CD4-positive, alpha-beta T cell treated with Interferon alpha-2 for 1 hour (primary cell): ENCODE data around the gene CREG2.

Experiments used
- DNase-seq, 2 donors: peaks; one replicate each; pipeline ENCODE4 v3.0.0-alpha.2; 2020 to 2022

CREG2 gene

DNA sequence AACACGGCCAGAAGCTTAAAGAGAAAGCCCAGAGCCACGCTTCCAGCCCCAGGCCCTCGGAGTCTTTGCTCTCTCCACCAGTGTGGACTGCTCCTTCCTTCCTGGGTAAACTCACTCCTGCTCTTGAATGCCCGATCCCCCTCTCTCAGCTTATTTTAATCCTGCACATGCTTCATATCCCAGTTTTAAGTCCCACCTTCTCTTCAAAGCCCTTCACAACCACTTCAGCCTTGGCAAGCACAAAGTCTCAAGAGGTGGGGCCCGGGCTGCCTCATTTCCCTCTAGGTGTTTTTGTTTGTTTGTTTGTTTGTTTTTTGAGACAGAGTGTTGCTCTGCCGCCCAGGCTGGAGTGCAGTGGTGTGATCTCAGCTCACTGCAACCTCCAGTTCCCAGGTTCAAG, 21.6 kb upstream of the CREG2 start:
- DNase-seq: no peak

DNA sequence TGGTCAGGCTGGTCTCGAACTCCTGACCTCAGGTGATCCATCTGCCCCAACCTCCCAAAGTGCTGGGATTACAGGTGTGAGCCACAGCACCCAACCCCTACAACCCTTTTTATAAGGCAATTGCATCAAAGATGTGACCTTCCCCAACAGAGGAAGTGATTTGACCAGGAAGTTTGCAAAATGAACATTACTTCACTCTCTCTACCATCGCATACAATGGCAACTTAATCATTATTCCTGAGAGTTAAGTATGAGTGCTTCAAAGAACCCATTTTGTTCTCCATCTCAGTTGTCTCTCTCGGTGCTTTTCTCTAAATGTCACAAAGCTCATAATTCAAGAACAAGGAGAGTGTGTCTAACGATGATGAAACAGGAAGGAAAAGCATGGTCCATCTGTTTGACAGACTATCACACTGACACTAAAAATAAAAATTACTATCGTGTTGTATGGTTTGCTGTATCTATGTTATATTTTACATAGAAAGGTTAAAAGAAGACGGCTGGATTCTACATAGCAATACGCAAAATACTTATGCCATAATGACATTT, 18.1 kb upstream of the CREG2 start:
- no peak for DNase-seq

DNA sequence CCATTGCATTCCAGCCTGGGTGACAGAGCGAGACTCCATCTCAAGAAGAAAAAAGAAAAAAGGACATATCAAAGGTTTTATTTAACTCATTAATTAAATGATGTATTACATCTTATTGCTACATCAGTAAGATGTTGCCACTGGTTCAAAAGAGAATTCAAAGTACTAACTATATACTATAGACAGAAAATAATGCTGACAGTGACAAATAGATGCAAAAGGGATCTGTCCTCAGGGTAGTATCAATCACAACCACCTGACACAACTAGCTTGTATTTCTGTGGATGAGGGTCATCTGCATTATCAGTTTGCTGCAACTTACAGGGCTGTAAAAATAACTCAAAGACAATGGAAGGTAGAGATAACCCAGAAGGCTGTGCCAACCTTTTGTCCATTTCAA, 16.4 kb upstream of the CREG2 start:
- DNase-seq: no peak

DNA sequence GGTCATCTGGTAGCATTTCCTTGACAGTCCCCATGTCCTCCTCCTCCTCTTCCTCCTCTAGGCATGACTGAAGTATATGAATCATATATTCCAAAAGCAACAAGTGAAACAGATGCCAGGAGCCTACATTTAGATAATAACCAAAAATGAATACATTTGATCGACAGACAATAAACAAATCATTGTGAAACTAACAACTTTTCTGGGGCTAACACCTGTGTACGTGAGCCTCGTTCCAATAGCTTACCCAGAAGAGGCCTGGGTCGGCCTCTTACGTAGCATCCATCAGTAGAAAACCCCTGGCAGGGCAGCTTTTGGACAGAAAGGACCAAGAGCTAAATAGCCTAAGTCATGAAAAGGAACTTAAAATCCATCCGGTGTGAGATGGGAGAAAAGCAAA, 15.3 kb upstream of the CREG2 start:
- no peak for DNase-seq

DNA sequence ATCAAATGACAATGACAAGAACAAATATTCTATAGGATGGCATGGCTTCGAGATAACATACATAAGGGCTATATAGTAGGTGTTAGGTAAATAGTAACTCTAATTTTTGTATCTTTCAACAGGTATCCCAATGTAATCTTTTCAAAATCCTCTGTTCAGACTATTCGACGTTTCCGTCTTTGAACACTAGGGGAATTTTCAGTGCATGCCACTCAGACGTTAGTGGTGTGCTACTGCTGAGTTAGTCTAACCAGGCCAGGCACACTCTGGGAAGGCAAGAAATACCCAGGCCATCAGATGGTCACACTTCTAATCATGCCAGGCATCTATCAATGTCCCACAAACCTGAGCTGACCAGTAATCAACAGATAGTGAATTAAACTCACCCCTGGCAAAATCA, 14.6 kb upstream of the CREG2 start:
- DNase-seq: no peak

DNA sequence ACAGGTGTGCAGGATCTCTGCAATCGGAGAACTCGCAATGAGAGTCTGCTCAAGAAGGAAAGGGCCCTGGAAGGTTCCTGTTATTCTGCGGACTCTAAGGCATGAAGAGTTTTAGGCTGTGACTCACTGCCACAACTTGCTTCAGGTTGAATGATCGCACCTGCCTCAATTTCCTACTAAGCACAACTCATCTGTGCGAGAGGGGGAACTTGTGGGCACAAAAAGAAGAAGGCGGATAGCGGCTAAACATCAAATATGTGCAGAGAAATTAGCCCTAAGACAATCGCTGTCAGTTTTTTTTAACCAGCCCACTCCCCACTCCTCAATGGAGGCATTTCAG, 14.0 kb upstream of the CREG2 start:
- DNase-seq: peak in 1 of 2 donors; percentile 15

DNA sequence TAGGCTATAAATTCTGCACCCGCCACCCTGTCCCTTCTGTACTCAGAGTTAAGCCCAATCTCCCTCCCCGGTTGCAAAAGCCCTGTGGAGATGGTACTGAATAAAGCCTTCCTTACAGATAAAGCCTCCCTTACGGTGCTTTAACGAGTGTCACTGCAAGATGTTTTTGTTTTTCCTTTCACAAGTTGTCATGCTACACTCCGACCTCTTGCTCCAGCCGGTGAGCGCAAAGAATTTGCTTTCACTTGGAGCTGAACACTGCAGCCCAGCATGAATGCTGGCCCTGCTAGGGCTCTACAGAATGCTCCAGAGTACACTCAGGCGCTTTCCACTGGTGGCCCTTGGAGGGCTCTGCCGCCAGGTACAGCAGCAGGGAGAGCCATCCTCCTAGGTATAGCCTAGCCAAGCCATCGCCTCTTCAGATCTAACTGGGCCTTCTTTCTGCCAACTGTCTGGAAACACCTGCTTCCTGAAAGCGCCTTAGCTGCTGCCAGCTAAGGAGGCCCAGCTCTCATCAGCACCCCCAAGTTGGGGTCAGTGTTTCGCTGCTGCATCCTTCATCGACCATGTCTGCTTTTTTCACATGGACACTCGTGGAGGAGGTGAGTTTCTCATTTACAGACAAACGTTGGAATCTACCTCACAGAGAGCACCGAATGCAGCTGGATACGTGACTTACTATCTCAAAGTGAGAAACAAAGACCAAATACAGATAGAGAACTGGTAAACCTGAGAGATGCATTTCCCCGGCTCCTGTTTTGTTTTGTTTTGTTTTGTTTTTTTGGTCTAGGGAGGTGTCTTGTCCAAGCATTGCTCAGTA, 13.4 kb upstream of the CREG2 start:
- DNase-seq: no peak

DNA sequence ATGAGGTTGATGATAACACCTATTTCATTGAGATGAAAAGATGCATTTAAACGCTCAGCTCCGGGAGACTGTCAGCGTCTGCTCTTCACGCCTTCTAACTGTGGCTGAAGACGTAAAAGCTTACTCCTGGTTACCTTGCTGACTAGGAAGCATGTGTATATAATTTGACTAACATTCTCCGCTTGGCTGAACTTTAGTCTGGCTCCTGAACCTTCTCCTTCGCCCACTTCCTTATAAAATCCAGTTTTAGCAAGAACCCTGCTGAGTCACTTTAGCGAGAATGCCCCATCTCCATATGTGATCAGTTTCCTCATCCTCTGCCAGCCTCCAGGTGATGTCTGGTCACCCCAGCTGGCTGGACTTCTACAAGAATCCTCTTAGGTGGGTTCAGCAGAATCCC, 12.7 kb upstream of the CREG2 start:
- no peak for DNase-seq

DNA sequence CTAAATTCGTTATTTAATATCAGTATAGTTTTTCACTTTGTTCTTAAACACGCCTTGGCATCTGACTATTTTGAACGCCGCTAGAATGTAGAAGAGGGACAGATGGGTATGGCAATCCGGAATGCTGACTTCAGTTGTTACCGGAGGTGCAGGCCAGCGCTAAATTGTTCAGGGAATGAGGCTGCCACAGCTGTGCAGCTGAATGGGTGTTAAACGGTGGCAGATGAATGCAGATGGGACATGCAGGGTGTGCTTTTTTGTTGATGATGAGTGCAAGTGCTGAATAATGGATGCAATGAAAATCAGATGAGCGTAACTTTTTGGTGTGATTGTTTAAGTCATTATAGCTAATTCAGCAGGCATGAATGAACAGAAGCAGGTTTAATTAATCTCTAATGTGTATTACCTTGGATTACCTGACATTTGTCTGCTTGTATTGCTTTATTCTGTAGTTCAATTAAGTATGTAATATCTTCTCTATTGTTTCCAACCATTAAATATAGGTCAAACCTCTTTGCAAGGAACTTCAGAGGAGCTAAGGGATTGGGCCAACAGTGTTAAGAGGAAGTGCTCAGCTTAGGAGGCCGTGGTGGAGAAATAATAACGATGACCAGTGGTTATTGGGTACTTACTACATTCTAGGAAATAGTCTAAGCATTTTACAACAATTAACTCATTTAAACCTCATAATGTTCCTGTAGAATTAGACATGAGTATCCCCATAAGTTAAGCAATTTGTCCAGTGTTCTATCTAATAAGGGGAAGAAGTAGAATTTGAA, 11.9 kb upstream of the CREG2 start:
- DNase-seq: no peak

DNA sequence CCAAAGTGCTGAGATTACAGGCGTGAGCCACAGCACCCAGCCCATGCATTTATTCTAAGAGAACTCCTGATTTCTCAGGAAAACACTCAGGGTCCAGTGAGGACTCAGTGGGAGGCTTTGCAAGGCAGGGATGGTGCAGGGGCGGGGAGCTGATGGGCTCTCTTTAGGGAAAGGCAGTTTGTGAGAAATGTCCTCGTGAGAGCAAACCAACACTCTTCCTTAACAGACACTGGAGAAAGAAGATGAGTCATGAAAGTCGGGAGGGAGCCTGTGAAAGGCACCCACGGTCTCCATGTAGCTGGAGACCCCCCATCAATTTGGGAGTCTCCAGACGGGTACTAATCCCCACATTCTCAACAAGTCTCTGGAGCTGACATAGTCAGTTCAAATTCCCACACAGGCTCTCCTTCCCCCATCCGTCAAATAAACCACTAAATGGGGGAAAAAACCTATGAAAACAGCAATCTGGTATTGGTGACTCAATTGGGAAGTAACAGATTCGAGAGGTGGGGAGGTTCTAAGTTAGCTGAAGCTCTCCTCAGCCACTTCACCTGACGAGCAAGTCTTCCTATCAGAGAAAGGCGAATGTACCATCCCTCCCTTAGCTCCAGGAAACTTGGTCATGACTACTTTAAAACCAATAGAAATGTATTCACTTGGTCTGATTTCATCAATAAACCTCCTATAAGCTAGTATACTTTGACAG, 11.0 kb upstream of the CREG2 start:
- DNase-seq: no peak

DNA sequence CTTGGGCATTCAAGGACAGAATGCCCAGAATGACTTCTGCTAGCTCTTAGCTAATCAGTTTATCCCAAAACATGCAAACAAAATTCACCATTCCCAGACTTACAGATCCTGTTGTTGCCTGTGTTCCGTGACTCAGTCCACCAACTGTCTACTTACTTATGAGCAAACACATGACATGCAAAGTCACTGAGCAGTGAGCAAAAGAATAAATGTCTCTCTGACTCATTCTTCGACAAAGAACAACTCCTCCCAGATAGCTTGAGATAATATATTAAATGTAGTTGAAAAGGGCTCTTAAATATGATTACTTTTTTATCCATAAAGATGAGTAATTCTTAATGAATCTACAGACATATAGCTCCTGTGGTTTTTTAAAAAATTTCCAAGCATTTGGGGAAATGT, 9.0 kb upstream of the CREG2 start:
- DNase-seq: no peak

DNA sequence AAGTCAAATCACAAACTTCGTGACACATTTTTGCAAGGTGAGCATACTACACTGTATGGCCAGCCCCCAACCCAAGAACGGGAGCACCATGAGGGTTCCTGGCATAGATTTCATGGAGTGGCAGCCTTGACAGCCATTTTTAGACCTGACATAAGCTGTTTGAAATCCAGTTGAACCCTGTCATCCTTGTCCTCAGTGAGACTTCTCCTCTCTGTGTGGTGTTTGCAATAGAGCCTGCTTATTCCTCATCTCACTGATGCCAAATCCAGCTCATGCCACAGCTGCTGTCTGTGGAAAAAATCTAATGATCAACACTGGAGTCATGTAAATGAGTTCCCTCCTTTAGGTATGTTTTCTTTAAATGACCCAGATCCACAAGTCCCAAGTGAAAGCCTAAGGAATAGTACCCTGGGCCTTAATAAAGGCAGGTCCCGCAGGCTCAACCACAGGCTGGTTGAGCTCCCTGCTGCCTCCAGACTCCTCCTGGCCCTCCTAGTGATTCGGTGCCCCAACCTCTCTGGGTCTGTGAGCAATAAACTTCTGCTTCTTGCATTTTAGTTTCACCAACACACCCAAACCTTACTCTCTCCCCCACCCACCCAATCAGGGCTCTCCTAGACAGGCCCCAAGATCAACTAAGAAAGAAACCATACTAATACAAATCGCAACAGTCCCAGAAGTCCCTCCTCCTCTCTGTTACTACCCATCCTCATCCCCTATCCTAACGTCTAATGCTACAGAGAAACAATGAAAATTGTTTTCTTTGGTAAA, 8.4 kb upstream of the CREG2 start:
- DNase-seq: no peak

DNA sequence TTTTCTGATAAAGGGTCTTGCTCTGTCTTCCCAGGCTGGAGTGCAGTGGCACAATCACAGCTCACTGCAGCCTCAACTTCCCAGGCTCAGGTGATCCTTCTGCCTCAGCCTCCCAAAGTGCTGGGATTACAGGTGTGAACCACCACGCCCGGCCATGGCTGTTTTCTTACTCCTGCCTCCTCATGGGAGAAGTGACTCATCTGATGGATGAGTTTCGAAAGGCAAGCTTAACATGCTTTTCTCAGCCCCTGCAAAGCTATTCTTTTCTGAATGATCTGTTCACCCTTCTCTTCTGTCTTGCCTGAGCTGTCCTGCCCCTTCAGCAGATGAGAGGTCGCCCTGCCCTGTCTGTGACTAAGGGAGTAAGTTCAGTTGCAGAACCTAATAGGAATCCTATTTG, 929 bp upstream of the CREG2 start:
- DNase-seq: no peak

DNA sequence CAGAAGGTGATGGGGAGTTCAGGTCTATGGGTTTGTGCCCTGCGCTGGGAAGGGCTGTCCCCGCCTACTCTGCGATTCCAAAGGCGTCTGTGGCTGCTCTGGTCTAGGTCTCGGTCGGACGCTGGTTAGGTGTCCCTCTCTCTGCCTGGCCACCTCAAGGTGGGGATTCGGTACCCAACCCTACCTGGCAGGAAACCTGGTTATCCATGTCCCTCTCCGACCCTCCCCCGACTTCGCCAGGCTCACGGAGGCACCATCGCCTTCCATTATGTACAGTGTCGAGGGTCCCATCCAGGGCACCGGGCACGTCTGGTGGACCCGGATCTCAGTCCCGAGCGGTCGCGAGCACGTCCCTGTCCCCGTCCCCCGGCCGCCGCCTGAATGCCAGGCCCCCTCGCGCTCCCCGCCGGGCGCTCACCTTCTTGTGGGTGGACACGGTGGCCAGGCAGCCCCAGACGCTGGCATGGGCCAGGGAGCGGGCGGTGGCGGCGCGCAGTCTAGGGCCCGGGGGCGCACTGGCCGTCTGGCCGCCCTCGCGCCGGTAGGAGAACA, 628 bp downstream of the CREG2 start:
- DNase-seq: no peak

DNA sequence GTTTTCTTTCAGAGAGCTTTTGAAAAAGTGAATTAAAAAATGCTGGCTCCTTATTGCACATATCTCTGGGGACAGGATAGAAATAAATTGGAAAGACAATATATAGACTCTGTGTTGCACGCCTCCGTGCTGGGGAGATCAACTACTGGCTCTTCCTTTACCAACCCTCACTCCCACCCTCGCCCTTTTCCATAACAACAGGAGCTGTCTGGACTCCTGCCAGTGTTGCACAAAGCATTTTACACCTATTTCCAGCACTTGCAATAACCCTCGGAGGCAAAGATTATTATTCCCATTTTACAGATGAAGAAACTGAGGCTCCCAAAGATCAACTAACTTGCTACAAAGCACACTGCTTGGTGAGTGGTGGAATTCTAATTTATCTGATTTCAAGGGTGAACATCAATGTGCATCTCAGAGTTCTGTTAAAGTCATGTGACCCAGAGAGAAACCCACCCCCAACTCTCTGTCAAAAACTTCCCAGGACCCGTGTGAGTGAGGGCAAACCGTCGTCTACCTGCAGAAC, 4.2 kb downstream of the CREG2 start:
- DNase-seq: no peak

DNA sequence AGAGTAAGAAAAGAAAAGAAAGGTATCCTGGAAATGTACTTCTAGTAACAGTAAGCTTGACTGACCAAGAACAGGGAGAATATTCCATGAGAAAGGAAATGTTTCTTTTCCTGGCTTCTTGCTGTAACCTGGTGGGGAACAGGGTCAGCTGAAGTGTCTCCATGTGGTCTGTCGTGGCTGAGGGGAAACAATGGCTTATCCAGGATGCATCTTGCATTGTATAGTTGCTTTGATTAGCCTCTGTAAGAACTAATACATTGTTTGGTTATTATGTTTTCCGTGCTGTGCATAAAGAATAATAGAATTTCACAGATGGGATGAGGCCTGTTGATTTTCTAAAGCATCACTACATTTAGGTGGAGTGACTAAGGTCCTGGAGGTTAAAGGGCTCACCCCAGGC, 4.9 kb downstream of the CREG2 start:
- no peak for DNase-seq

DNA sequence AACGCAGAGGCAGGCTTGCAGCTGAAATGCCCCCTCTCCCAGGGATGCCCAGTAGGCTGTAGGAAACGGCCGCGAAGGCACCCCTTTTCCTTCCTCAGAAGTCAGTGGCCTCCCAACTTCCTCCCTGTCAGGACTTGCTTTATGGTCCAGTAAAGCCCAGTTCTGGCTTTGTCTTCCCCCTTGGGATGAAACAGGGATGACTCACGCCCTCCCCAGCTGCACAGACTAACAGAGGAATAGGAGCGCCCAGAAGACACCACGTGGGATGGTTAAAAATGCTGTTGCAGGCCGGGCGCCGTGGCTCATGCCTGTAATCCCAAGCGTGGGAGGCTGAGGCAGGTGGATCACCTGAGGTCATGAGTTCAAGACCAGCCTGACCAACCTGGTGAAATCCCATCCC, 6.9 kb downstream of the CREG2 start:
- DNase-seq: no peak

DNA sequence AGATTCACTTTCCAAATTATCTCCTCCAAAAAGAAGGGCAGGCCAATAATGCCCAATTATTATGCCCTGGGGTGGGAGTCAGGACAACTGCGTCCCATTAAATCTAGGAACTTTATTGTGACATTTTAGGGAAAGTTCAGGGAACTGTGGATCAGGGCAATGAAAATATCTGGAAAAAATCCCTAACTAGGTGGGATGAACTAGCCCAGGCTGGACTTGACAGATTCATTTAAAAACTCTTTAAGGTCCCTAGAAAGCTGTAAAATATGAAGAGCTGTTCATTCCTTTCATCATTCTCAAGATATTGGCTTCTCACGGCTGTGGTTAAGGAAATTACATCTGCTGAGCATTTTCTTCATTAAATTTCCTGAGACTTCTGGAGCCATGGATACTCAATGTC, 8.2 kb downstream of the CREG2 start:
- DNase-seq: no peak

DNA sequence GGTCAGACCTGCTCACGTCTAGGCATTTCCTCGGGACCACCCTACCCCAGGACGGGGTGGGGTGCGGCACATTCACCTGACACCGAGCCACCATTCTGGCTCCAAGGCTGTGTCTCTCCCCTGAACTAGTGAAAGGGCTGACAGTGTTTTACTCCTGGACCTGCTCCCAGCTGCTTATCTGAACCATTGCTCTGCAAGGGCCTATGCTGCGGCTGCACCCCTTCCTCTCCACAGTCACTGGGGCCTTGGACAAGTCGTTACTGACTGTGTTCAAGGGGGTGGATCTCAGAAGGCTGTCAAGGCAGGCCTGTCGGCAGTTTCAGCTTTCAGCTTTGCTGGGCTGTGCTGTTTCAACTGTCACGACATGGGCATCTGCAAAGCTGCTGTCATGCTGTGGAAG, 11.7 kb downstream of the CREG2 start:
- no peak for DNase-seq

DNA sequence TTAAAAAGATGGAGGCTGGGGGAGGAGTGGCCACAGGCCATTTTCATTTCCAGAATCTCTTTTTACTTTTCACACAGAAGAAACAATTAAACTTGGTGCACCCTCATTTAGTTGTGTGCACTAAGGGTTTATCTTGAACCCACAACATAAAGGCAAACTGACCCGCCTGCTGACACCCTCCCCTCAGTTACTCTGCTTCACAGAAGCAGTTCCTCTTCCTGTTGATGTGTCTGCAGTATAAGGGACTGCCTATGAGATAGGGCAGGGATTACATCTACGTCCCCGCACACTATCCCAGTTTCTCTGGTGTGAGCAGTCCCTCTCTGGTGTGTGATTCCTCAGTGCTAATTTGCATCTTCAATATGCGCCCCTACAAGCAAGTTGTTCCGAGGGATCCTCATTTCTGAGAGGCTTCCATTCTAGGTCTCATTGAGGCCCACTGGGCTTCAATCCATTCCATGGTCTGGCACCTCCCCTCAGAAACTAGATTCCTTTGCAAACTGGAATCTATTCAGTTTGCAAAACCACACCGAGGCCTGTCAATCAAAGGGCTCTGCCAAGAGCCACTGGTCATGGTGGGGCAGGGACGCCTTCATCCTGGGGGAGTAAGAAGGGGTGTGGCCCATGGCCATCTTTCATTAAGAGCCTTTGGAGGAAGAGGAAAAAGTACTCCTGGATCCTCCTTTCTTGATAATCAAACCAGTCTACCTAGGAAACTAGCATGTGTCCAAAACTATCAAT, 12.3 kb downstream of the CREG2 start:
- no peak for DNase-seq

DNA sequence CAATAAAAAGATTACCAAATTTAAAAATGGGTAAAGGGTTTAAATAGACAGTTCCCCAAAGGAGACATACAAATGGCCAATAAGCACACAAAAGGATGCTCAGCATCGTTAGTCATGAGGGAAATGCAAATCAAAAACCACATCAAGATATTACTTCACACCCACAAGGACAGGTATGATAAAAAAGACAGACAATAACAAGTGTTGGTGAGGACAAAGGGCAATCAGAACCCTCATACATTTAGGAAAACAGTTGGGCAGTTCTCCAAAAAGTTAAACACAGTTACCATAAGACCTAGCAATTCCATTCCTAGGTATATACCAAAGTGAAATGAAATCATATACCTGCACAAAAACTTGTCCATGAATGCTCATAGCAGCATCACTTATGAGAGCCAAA, 14.5 kb downstream of the CREG2 start:
- DNase-seq: no peak

DNA sequence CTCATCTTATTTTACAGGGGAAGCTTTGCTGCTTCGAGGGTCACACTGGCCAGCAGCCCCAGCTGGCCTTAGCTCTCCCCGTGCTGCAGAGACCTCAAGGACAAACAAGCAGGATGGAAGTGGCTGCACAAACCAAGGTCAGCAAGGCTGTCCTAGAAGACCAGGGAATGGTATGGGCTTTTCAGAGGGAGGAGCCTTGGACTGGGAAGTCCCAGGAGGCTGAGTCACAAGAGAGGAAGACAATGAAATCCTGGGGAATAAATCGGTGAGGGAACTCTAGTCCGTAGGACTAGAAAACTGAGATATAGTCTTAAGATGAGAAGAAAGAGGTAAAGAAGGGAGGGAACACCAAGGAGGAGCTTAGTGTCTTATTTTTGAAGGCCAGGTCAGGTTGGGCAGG, 15.7 kb downstream of the CREG2 start:
- no peak for DNase-seq
